HG02981 (cell line): ENCODE measurements around the gene CXCR3.
"Not testable (repeated sequence)": the region's sequence is repeated elsewhere in the genome, so short reads cannot be mapped to it uniquely, and the experiment has no call there.

Experiments
- ATAC-seq: cut with Tn5 transposase; IDR thresholded peaks from one replicate; pipeline ENCODE4 v1.9.1; 2021; ENCODE audit warnings: mild to moderate bottlenecking, moderate library complexity; ENCODE audit not compliant: unreplicated experiment

The CXCR3 gene

GRCh38 chrX:71612256-71612655 lies 6.1 kb downstream of the CXCR3 start:
- no peak for ATAC-seq

DNA sequence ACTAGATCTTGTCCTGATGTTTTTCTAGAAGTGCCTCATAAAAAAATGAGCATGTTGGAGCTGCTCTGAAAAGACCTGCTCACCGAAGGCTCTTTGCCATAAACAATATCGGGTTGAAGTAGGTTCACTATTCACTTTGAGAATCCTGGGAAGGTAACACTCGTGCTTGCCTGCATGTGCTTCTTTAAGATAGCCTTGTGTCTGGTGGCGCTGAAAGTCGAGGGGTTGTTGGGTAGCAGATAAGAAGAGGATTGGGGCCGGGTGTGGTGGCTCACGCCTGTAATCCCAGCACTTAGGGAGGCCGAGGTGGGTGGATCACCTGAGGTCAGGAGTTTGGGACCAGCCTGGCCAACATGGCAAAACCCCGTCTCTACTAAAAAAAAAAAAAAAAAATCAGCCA lies 6.6 kb downstream of the CXCR3 start:
- ATAC-seq = not testable (repeated sequence)

DNA sequence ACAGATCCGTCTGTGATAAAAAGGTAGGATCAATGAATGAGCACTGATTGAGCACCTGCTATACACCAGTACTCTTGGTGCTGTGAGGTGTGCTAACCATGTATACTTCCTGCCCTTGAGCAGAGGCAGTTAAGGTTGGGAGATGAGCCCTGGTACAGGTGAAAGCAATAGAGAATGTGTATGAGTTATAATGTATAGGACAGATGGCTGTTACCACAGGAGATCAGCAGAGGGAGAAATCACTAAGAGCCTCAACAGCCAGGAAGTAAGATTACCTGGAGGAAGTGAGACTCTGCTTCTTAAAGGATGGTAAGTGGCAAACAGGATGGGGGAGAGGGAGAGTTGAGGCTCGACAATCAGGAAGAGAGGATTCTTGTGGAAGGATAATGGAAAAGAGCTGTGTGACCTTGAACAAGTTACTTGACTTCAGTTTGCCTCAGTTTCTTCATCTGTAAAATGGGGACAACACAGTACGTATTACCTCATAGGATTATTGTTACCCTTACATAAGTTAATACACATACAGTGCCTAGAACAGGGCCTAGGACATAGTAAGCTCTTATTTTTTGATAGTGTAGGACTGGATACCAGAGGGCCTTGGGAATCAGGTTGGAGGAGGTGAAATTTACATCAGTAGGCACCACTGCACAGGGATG lies 9.1 kb downstream of the CXCR3 start:
- no peak for ATAC-seq

DNA sequence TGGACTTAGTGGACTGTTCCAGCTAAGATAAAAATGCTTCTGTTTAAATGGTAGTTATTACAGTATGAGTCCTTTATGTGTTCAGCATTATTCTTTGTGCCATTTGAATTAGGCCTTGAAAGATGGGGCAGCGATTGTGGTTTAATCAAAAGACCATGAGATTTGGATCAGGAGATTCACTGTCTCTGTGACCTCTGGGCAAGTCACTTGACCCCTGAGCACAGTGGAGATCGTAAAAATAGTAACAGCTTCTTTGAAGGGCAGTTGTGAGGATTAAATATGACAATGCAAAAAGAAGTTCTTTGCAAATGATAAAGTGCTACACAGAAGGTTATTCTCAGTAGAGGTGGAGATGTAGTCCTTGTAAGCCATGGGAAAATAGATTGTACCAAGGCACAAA lies 10.8 kb downstream of the CXCR3 start:
- ATAC-seq = no peak

GRCh38 chrX:71606536-71607216 lies 11.6 kb downstream of the CXCR3 start:
- ATAC-seq = no peak

- ATAC-seq = no peak
These were observed 13.3 kb downstream of the CXCR3 start for GRCh38 chrX:71604796-71605568.

- ATAC-seq = no peak
These were observed 14.2 kb downstream of the CXCR3 start for GRCh38 chrX:71604141-71604540.

GRCh38 chrX:71603618-71604017 lies 14.7 kb downstream of the CXCR3 start:
- no peak for ATAC-seq

DNA sequence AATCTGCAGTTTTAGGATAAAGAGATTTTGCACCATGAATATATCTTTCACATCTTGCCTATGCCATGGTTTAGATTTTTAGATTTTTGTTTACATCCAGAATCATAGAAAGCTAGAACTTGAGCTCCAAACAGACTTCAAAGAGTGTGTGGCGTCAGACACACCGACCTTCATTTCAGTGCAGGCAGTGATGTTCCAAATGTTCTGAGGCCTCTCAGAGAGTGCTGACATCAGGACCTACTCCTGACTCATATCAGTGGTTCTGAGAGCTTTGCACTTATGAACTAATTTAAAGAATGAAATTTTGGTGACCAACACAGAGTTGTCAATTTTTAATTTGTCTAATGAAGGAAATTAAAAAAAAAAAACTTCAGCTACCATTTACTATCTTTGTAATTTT lies 18.3 kb downstream of the CXCR3 start:
- no peak for ATAC-seq

- ATAC-seq = not testable (repeated sequence)
These were observed 25.1 kb downstream of the CXCR3 start for GRCh38 chrX:71593210-71593609.

- no peak for ATAC-seq
These were observed 31.4 kb downstream of the CXCR3 start for GRCh38 chrX:71586929-71587328.

- ATAC-seq = no peak
These were observed 37.1 kb downstream of the CXCR3 start for GRCh38 chrX:71581210-71581609.

DNA sequence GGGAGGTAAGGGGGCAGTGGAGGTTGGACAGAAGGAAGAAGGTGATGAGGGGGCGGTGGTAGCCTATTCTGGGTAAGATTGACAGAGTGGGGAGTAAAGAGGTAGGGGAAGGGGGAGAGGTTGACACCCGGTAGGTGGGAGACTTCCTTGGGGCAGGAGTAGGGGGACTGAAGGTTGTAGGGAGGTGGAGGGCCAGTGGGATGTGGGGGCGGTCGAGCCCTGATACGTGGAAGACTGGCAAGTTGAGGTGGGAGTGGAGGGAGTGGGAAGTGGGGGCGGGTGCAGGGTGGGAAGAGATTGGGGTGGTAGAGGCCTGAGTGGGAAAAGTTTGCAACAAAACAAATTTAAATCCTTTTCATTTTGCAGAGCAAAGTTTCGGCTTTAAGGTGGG lies 38.3 kb downstream of the CXCR3 start:
- ATAC-seq = no peak

DNA sequence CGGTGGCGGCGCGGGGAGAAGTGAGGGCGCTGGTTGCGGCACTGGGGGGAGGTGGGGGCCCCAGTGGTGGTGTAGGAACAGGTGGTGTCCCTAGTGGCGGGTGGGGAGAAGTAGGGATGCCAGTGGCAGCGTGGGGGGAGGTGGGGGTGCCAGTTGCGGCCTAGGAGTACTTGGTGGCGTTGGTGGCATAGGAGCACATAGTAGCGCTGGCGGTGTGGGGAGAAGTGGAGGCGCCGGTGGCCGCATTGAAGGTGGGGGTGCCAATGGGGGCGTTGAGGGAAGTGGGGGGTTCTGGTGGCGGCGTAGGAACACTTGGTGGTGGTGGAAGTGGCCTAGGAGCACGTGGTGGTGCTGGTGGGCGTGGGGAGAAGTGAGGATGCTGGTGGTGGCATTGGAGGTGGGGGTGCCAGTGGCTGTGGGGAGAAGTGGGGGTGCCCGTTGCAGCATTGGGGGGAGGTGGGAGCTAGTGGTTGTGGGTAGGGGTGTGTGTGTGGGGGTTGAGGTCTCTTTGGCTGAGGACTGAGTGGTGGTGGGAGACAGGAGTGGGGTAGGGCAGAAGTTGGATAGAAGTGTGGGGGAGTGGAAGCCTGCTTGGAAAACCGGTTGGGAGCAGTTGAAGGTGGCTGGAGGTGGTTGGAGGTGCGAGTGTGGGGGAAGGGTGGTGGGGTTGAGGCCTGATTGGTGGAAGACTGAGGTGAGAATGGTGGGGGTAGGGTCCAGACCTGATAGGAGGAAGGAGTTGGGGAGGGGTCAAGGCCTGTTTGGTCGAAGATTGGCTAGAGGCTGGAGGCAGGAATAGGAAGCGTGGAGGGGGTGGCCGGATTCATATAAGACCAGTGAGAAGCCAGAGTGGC lies 38.9 kb downstream of the CXCR3 start:
- no peak for ATAC-seq

DNA sequence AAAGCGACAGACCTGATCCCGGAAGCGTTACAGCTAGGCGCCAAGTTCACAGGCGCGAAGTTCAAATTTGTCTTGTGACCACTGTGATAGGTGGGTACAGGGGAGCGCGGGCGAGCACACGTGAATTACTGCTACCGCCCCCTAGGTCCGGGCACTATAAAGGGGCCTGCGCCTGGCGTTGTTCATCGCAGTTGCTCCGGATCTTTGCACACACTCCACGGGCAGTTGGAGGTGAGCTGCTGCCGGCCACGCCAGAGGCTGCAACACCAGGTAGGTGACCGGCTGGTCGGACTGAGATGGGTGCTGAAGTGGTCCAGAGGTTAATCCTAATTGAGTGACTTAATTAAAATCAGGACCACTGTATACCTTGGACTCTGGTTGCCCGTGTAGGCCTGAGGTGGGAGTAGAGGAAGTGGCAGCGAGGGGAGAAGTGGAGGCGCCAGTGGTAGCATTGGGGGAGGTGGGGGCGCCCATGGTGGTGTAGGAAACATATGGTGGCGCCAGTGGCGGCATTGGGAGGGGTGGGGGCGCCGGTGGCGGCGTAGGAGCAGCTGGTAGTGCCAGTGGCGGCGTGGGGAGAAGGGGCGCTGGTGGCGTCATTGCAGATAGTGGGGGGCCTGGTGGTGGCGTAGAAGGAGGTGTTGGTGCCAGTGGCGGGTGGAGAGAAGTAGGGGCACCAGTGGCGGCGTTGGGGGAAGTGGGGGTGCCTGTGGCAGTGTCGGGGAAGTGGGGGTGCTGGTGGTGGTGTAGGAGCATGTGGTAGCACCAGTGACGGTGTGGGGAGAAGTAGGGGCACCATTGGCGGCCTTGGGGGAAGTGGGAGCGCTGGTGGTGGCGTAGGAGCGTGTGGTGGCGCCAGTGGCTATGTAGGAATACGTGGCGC lies 39.8 kb downstream of the CXCR3 start, which contains the start of gene GCNA:
TSS of gene GCNA (plus strand) at position 185 of the 883 bp plus-strand sequence. CDS start 2,385 bp downstream, outside the sequence.
- ATAC-seq = no peak

GRCh38 chrX:71577682-71578081 lies 40.6 kb downstream of the CXCR3 start:
- no peak for ATAC-seq

GRCh38 chrX:71573590-71573989 lies 44.7 kb downstream of the CXCR3 start:
- ATAC-seq = no peak

GRCh38 chrX:71571390-71571789 lies 46.9 kb downstream of the CXCR3 start:
- ATAC-seq = not testable (repeated sequence)
